ENCODE data around the gene PSME4. TPM values are rescaled to one million over a fixed set of nuclear protein-coding genes. Genes with fewer than 3 reads are reported as not detected.
"Not testable (repeated sequence)": the region's sequence is repeated elsewhere in the genome, so short reads cannot be mapped to it uniquely, and the experiment has no call there.

Gene PSME4
- polyA plus RNA-seq, 3 donors = 53.9 to 71.3 (median 54.5) TPM

DNA sequence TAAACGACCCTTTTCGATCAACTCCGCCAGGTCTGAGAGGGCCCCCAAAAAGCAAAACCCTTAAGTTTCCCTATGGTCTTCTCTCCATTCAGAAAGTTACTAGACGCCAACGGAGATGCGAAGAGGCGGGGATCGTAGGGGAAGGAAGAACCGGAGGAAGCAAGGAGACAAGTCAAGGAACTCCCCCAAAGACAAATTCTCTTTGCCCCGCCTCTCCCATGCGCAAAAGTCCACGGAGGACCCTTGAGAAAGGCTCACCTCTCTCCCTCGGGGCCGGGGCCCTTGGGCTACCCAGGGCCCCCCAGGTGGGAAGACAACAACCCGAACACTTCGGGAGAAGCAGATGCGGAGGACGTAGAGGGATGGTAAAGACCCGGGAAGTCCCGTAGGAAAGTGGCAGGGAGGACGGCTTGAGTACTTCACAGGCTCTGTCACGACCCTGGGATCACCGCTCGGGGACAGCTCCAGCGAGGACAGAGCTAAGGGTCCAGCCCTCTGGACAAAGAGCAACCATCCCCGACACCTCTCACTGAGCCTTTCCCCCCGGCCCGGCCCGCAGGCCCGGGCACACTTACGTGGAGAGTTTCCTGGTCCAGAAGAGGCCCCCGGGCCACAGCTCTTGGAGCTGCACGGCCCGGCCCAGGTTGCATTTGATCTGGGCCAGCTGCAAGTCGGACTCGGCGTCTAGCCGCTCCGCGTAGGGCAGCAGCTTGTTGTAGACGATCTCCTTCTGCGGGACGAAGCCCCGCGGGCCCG is 647 bp downstream of the PSME4 start:
- peak; percentile 55 for DNase-seq

- peak; percentile 52 for DNase-seq
Observed at GRCh38 chr2:53969285-53969967, 1.4 kb downstream of the PSME4 start.

DNA sequence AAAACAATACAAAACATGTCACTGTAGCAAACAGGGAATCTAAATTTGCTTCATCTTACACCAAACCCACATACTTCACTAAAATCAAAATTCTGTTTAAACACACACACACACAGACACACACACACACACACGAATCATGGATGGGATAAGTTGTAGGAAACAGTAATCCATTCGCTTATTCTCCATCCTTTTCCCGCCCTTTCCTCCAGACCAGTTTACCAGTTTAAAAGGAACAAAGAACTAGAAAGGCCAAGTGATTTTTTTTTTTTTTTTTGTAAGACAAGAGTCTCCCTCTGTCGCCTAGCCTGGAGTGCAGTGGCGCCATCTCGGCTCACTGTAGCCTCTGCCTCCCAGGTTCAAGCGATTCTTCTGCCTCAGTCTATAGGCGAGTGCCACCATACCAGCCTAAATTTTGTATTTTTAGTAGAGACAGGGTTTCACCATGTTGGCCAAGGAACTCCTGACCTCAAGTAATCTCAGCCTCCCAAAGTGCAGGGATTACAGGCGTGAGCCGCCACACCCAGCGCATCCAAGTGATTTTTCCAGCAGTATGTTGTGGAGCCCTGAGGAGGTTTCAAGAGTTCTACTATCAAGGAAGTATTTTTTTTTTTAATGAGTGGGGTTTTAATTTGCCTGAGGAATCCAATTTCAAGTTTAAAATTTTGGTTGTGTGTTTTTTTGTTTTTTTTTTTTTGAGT is 5.7 kb downstream of the PSME4 start:
- no peak for DNase-seq

DNA sequence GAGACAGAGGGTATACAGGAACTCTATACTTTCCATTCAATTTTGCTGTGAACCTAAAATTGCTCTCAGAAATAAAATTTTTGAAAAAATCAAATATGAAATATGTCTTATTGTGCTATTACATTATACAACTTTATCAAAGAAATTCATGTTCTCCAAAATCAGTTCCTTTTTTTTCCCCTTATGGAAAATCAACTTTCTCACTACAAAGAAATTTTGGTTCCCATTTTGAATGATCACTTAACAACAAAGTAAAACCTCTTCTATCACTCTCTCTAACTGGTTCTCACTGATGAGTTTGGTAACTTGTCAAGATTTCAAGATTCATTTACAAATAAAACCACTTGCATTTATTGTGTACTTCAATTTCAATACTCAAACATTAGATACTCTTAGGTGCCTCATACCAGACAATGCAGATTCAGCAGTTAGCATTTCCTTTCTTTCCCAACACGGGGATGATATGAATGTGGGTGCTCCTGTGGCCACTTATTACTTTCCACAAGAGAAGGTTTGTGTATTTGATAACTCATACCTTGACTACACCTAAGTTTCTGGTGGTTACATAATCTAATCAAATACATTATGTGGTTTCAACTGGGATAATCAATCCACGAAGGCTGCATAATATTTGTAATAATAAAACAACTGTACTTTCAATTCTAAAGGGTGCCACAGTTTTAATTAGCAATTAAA is 6.4 kb downstream of the PSME4 start:
- DNase-seq = no peak

DNA sequence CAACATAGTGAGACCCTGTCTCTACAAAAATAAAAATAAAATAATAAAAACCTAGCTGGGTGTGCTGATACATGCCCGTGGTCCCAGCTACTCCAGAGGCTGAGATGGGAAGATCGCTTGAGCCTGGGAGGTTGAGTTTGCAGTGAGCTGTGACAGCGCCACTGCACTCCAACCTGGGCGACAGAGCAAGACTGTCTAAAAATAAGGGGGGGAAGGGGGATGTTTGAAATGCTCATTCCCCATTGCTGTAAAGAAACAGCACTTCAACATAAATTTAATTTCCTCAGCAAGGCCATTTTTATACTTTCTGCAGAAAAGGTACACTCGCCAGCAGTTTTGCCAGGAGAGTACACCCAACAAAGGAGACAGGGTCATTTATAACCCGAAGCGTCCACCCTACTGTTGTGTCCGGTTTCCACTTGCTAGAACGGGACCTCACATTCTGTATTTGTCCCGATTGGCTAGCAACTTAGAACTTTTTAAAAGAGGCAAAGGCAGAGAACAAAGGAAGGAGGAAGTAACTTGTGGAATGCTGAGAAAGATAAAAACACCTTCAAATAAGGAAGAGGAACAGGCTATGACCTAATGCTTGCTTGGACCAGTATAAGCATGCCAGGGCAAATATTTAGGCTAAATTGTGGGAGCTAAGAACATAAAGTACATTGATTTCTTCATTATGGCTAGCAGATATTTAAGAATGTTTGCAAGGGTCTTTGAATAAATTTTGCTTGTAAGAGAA is 9.1 kb downstream of the PSME4 start:
- not testable (repeated sequence) for DNase-seq

GRCh38 chr2:53960476-53960875 is 10.3 kb downstream of the PSME4 start:
- no peak for DNase-seq

DNA sequence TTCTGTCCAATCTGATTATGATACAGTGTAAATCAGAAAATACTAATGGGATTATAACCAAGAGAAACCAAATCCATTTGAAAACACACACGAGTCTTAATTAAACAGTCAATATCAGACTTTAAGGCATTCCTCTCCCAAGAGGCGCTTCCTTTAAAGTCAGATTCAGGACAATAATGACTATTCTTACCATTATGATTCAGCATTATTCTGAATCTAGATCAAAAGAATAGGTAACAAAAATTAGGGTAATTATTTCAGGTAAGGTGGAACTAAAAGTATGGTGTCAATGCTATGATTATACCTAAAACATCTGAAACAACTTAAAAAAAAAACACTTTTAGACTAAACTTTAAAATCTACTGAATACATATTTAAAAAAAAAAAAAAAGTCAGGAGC is 12.3 kb downstream of the PSME4 start:
- DNase-seq = no peak

GRCh38 chr2:53952519-53952918 is 18.3 kb downstream of the PSME4 start:
- no peak for DNase-seq

DNA sequence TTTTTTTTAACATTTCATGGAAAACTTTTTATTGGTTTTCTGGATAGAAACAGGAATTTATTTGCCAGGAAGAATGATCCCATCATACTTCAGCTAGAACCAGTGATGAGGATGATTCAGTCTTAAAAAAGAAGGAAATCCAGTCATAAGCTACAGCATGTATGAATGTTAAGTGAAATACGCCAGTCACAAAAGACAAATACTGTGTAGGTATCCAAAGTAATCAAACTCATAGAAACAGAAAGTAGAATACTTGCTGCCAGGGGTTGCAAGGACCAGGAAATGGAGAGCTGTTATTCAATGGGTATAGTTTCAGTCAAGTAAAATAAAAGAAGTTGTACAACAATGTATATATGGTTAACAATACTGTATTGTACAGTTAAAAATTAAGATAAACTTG is 21.3 kb downstream of the PSME4 start:
- DNase-seq = no peak

DNA sequence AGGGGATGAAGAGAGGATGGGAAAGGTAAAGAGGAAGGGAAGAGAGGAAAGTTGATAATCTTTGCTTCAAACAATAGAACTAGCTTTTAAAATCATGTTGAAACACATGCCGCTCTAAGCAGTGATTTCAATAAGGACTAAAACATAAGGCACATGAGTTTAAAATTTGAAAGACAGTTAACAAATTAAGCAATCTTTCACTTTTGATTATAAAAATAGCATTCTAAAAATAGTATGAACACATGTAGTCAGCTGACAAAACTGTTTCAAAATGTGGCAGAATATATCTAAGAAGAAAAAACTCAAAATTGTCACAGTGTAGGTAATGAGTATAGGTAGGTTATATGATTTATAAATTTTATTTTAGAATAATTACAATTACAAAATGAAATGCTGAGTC is 25.3 kb downstream of the PSME4 start:
- DNase-seq = no peak

GRCh38 chr2:53944542-53944941 is 26.3 kb downstream of the PSME4 start:
- DNase-seq = no peak

DNA sequence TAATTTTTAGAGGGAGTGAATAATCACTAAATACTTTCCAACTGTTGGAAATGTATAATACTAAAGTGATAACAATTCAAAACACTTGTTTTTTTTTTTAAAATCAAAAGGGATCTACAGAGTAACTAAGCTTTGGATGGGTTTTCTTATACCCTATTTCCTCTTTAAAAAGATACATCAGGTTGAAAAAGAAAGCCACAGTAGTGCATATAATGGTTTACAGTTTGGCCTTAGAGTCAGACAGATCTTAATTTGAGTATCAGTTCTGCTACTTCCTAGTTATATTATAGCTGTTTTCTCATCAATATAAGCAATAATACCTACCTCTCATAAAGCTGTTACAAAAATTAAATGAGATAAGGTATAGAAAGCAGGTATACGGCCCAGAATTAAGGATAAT is 28.5 kb downstream of the PSME4 start:
- no peak for DNase-seq

GRCh38 chr2:53941749-53942148 is 29.0 kb downstream of the PSME4 start:
- DNase-seq = peak; percentile 10

DNA sequence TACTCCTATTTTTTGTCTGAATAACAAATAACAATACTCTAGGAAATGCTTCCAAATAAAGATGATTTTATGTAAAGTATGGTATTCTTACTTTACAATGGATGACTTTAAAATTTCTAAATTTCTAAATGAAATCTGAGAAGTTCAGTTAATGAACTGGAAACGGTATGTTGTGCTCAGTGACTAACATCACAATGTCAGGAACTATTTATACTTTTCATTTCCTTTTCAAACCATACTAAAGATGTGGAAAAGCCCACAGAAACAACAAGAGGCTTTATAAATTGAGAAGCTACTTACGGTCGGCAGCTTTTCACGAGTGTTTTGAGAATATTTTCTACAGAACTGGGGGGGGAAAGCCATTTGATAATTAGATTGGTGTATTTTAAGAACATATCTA is 31.1 kb downstream of the PSME4 start:
- DNase-seq = no peak

- no peak for DNase-seq
Observed at GRCh38 chr2:53938904-53939303, 31.9 kb downstream of the PSME4 start.

- no peak for DNase-seq
Observed at GRCh38 chr2:53933329-53933728, 37.5 kb downstream of the PSME4 start.

- DNase-seq = not testable (repeated sequence)
Observed at GRCh38 chr2:53926321-53926720, 44.5 kb downstream of the PSME4 start.

- no peak for DNase-seq
Observed at GRCh38 chr2:53913721-53914120, 57.1 kb downstream of the PSME4 start.

- no peak for DNase-seq
Observed at GRCh38 chr2:53911434-53912189, 59.2 kb downstream of the PSME4 start.

- DNase-seq = no peak
Observed at GRCh38 chr2:53907582-53907981, 63.2 kb downstream of the PSME4 start.

DNA sequence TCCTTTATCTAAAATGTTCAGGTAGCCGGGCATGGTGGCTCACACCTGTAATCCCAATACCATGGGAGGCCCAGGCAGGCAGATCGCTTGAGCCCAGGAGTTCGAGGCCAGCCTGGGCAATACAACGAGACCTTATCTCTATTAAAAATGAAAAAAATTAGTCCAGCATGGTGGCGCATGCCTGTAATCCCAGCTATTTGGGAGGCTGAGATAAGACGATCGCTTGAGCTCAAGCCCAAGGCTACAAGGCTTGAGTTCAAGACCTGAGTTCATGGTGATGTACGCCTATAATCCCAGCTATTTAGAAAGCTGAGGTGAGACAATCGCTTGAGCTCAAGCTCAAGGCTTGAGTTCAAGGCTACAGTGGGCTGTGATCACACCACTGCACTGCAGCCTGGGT is 65.4 kb downstream of the PSME4 start:
- no peak for DNase-seq
